SK-N-SH (cell line): ENCODE measurements around the gene CPN2. TPM values are rescaled to one million over a fixed set of nuclear protein-coding genes. Genes with fewer than 3 reads are reported as not detected.

Experiments used
- CTCF ChIA-PET: fragments of 300-600, 350-600 bp; formaldehyde crosslinking; extraction: SDS; loops from one replicate; lab custom pipeline; 2021; lab: Yijun Ruan, JAX
- POLR2A ChIA-PET: fragments of 350-600 bp; sonication (Branson Sonifier 250); formaldehyde crosslinking; extraction: SDS; loops from one replicate; lab custom pipeline; 2020; ENCODE audit warnings: antibody characterized with exemption, inconsistent platforms; lab: Yijun Ruan, JAX
- DNase-seq: peaks from one replicate; pipeline ENCODE4 v3.0.0; 2012
- H2AFZ ChIP-seq: fragments of 200-600 bp; sonication (generic); 2 replicates; pipeline ENCODE4 v1.8.1; 2016; ENCODE audit warnings: antibody characterized with exemption, mild to moderate bottlenecking, low read depth
- H3F3A ChIP-seq: fragments of 200-600 bp; sonication (generic); replicated peaks from 2 replicates; pipeline ENCODE3; 2016; ENCODE audit warnings: antibody characterized with exemption, mild to moderate bottlenecking; ENCODE audit not compliant: insufficient read depth
- H3K27ac ChIP-seq, 2 experiments: fragments of 200-500 bp in 1 of 2; fragments of 200-600 bp in 1 of 2; sonication (Bioruptor generic) in 1 of 2; sonication (generic), shearing (Covaris generic) in 1 of 2; 2 replicates each; pipeline versions ENCODE4 v1.5.1 to v1.6.1; 2014 to 2016; ENCODE audit warnings: low read depth in 2 of 2, inconsistent platforms in 1 of 2, low read length in 1 of 2, mild to moderate bottlenecking in 1 of 2, mixed read lengths in 1 of 2
- H3K27me3 ChIP-seq: fragments of 200-600 bp; sonication (generic), shearing (Covaris generic); 2 replicates; pipeline ENCODE4 v1.6.1; 2016; ENCODE audit warnings: mixed run types; ENCODE audit not compliant: insufficient read depth
- H3K36me3 ChIP-seq, 2 experiments: fragments of 200-500 bp in 1 of 2; fragments of 200-600 bp in 1 of 2; sonication (Bioruptor generic) in 1 of 2; sonication (generic) in 1 of 2; replicated peaks in 1 of 2; 2 replicates each; pipeline versions ENCODE3 to v1.5.1; 2014 to 2016; ENCODE audit warnings: low read length in 1 of 2, mild to moderate bottlenecking in 1 of 2; ENCODE audit not compliant: insufficient read depth in 2 of 2, control insufficient read depth in 1 of 2
- H3K4me1 ChIP-seq, 2 experiments: fragments of 200-500 bp in 1 of 2; fragments of 200-600 bp in 1 of 2; sonication (Bioruptor generic) in 1 of 2; sonication (generic), shearing (Covaris generic) in 1 of 2; 2 replicates each; pipeline versions ENCODE4 v1.5.1 to v1.6.1; 2014 to 2016; ENCODE audit warnings: low read depth in 1 of 2, low read length in 1 of 2, mixed run types in 1 of 2; ENCODE audit not compliant: insufficient read depth in 2 of 2, control insufficient read depth in 1 of 2
- H3K4me2 ChIP-seq: fragments of 200-600 bp; sonication (generic), shearing (Covaris generic); 2 replicates; pipeline ENCODE4 v1.6.1; 2017; ENCODE audit warnings: mixed run types
- H3K4me3 ChIP-seq, 2 experiments: fragments of 200-500 bp in 1 of 2; fragments of 200-600 bp in 1 of 2; sonication (Bioruptor generic) in 1 of 2; sonication (generic), shearing (Covaris generic) in 1 of 2; 2 replicates each; pipeline versions ENCODE4 v1.5.1 to v1.8.1; 2014 to 2016; ENCODE audit warnings: low read depth in 2 of 2, inconsistent platforms in 1 of 2, low read length in 1 of 2, mild to moderate bottlenecking in 1 of 2, mixed read lengths in 1 of 2, moderate library complexity in 1 of 2
- H3K79me2 ChIP-seq: fragments of 200-600 bp; sonication (generic); 2 replicates; pipeline ENCODE4 v1.8.1; 2017; ENCODE audit warnings: mild to moderate bottlenecking; ENCODE audit not compliant: insufficient read depth
- H3K9ac ChIP-seq: fragments of 200-600 bp; sonication (generic); 2 replicates; pipeline ENCODE4 v1.6.1; 2017; ENCODE audit warnings: mixed run types
- H3K9me2 ChIP-seq: fragments of 200-600 bp; sonication (generic); 2 replicates; pipeline ENCODE4 v1.6.1; 2017; ENCODE audit warnings: mixed run types
- H3K9me3 ChIP-seq: fragments of 200-600 bp; sonication (generic); 2 replicates; pipeline ENCODE4 v1.6.1; 2017; ENCODE audit warnings: mixed run types, mild to moderate bottlenecking, moderate library complexity
- H4K20me1 ChIP-seq: fragments of 200-600 bp; sonication (generic); 2 replicates; pipeline ENCODE4 v1.6.1; 2017; ENCODE audit warnings: mild to moderate bottlenecking, mixed run types; ENCODE audit not compliant: insufficient read depth
- CTCF ChIP-seq: fragments of 200-600 bp; sonication (generic); IDR thresholded peaks from 2 replicates; pipeline ENCODE4 v1.6.1; 2017; ENCODE audit warnings: antibody characterized with exemption, mild to moderate bottlenecking, moderate library complexity
- FOXM1 ChIP-seq: IDR thresholded peaks from 2 replicates; pipeline ENCODE4 v1.4.0; 2012; ENCODE audit warnings: low read depth, mild to moderate bottlenecking
- GATA2 ChIP-seq: sonication (generic); formaldehyde crosslinking; IDR thresholded peaks from 2 replicates; pipeline ENCODE4 v1.5.0; 2020; ENCODE audit warnings: mild to moderate bottlenecking, missing genetic modification reagents
- MEF2A ChIP-seq: IDR thresholded peaks from 2 replicates; pipeline ENCODE4 v1.4.0; 2012; ENCODE audit warnings: low read depth, borderline replicate concordance
- MXI1 ChIP-seq: IDR thresholded peaks from 2 replicates; pipeline ENCODE4 v1.6.1; 2012; ENCODE audit warnings: mild to moderate bottlenecking, low read depth, low read length, improper control_type of control experiment
- NRF1 ChIP-seq: IDR thresholded peaks from 2 replicates; pipeline ENCODE4 v1.6.1; 2012; ENCODE audit warnings: low read depth, mild to moderate bottlenecking, low read length
- POLR2AphosphoS5 ChIP-seq: IDR thresholded peaks from 2 replicates; pipeline ENCODE4 v1.6.1; 2012; ENCODE audit warnings: low read depth, low read length
- REST ChIP-seq: IDR thresholded peaks from 2 replicates; pipeline ENCODE4 v1.6.1; 2012; ENCODE audit warnings: mild to moderate bottlenecking, low read depth, low read length, moderate library complexity
- SMC3 ChIP-seq: IDR thresholded peaks from 2 replicates; pipeline ENCODE4 v1.6.1; 2012; ENCODE audit warnings: low read depth, low read length, improper control_type of control experiment
- TAF1 ChIP-seq: IDR thresholded peaks from 2 replicates; pipeline ENCODE4 v1.6.1; 2012; ENCODE audit warnings: low read depth, mild to moderate bottlenecking, low read length, moderate library complexity, borderline replicate concordance
- YY1 ChIP-seq: IDR thresholded peaks from 2 replicates; pipeline ENCODE4 v1.4.0; 2012; ENCODE audit warnings: low read depth, mild to moderate bottlenecking
- WGBS: methylation state at CpG from one replicate; pipeline ENCODE4 v1.1.6; 2017; ENCODE audit warnings: low lambda C conversion rate; 5-methylcytosine and 5-hydroxymethylcytosine counted together
- polyA plus RNA-seq, 3 experiments: library from polyadenylated mRNA; depleted of rRNA; stranded (reverse); fragments of >200 nt; gene quantifications; 2 replicates each; pipeline ENCODE4 v1.2.3, GENCODE V29; 2012
- TF ChIP-seq, protein P1 (sequence below): IDR thresholded peaks from 2 replicates; pipeline ENCODE4 v1.4.0; 2012; ENCODE audit warnings: low read depth, borderline replicate concordance

Gene CPN2
- polyA plus RNA-seq, 1 of the 3 experiments (the other 2 are of a cell fraction), result not detected

GRCh38 chr3:194304186-194304917, 46.8 kb downstream of the CPN2 start:
- no peaks in the 10 kb centered on the region for H3K9me3 ChIP-seq
- POLR2A ChIA-PET, result interaction anchor here (0.6 kb wide), 1 partner anchor 530 kb away, joined by 4 read pairs; no protein-coding TSS in a partner anchor
- H3K4me3 ChIP-seq, result no peak overlapping the region
- peaks cover 8 to 31% of the 10 kb centered on the region in 2 experiments; a peak in 3 of 4 replicates for H3K4me1 ChIP-seq
- no peaks in the 10 kb centered on the region for H3K9me2 ChIP-seq
- H3K36me3 ChIP-seq, result no peaks in the 10 kb centered on the region
- no peak for TF ChIP-seq TAF1
- no peak for TF ChIP-seq YY1
- no peak for TF ChIP-seq FOXM1
- TF ChIP-seq MEF2A, result no peak
- TF ChIP-seq MXI1, result no peak
- TF ChIP-seq NRF1, result no peak
- TF ChIP-seq GATA2 (CRISPR knock-in tag), result no peak
- no peak for TF ChIP-seq REST
- TF ChIP-seq CTCF, result no peak
- TF ChIP-seq SMC3, result no peak
- no peak for TF ChIP-seq POLR2AphosphoS5
- TF ChIP-seq, protein P1, sequence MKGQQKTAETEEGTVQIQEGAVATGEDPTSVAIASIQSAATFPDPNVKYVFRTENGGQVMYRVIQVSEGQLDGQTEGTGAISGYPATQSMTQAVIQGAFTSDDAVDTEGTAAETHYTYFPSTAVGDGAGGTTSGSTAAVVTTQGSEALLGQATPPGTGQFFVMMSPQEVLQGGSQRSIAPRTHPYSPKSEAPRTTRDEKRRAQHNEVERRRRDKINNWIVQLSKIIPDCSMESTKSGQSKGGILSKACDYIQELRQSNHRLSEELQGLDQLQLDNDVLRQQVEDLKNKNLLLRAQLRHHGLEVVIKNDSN, result no peak
- no peaks in the 10 kb centered on the region for H4K20me1 ChIP-seq
- H3K27me3 ChIP-seq, result peaks cover 20% of the 10 kb centered on the region
- peaks cover 1% of the 10 kb centered on the region for H3F3A ChIP-seq
- DNase-seq, result no peak
- H2AFZ ChIP-seq, result no peak overlapping the region
- no peak overlapping the region for H3K4me2 ChIP-seq
- WGBS, result 87% methylated on average over 17 of the region's 17 CpGs
- no peak overlapping the region for H3K27ac ChIP-seq
- CTCF ChIA-PET, result interaction anchor here (2.0 to 2.2 kb wide), 2 partner anchors 9 to 11 kb away, joined by 10 read pairs; no protein-coding TSS in a partner anchor
- H3K79me2 ChIP-seq, result no peaks in the 10 kb centered on the region
- no peak overlapping the region for H3K9ac ChIP-seq
